Endometrium (tissue), 2 donors: Measurements from ENCODE around the gene GULP1.

Experiments
- FAIRE-seq: peaks from 2 replicates; lab custom pipeline; 2012; peaks lifted over from hg19 to GRCh38; lab: Jason Lieb, UNC
- donor health status: control.
- donor health status: control.

The GULP1 gene

GRCh38 chr2:188379748-188380147 lies 88.1 kb downstream of the GULP1 start:
- FAIRE-seq = no peak

- FAIRE-seq = no peak
Measured at GRCh38 chr2:188380280-188380679, 88.6 kb downstream of the GULP1 start.

GRCh38 chr2:188381614-188382013 lies 89.9 kb downstream of the GULP1 start:
- peak; percentile 88 for FAIRE-seq

GRCh38 chr2:188382107-188382506 lies 90.4 kb downstream of the GULP1 start:
- FAIRE-seq = no peak

- FAIRE-seq = no peak
Measured at GRCh38 chr2:188383158-188383557, 91.5 kb downstream of the GULP1 start.

- FAIRE-seq = no peak
Measured at GRCh38 chr2:188385857-188386256, 94.2 kb downstream of the GULP1 start.

GRCh38 chr2:188388831-188389230 lies 97.2 kb downstream of the GULP1 start:
- FAIRE-seq = no peak

- FAIRE-seq = no peak
Measured at GRCh38 chr2:188391354-188391753, 99.7 kb downstream of the GULP1 start.

GRCh38 chr2:188394931-188395472 lies 103.3 kb downstream of the GULP1 start:
- no peak for FAIRE-seq

- no peak for FAIRE-seq
Measured at GRCh38 chr2:188395903-188396689, 104.4 kb downstream of the GULP1 start.

GRCh38 chr2:188399159-188399558 lies 107.5 kb downstream of the GULP1 start:
- FAIRE-seq = no peak

GRCh38 chr2:188403676-188404075 lies 112.0 kb downstream of the GULP1 start:
- no peak for FAIRE-seq

- FAIRE-seq = no peak
Measured at GRCh38 chr2:188404341-188405004, 112.8 kb downstream of the GULP1 start.

- FAIRE-seq = no peak
Measured at GRCh38 chr2:188406414-188406813, 114.7 kb downstream of the GULP1 start.

GRCh38 chr2:188410504-188411235 lies 119.0 kb downstream of the GULP1 start:
- no peak for FAIRE-seq

- no peak for FAIRE-seq
Measured at GRCh38 chr2:188412190-188412589, 120.5 kb downstream of the GULP1 start.

GRCh38 chr2:188414411-188414810 lies 122.7 kb downstream of the GULP1 start:
- peak; percentile 63 for FAIRE-seq

- no peak for FAIRE-seq
Measured at GRCh38 chr2:188414869-188415753, 123.4 kb downstream of the GULP1 start.

GRCh38 chr2:188415754-188416083 lies 124.0 kb downstream of the GULP1 start:
- no peak for FAIRE-seq

GRCh38 chr2:188416367-188416766 lies 124.7 kb downstream of the GULP1 start:
- no peak for FAIRE-seq

GRCh38 chr2:188422726-188423125 lies 131.1 kb downstream of the GULP1 start:
- no peak for FAIRE-seq

- FAIRE-seq = no peak
Measured at GRCh38 chr2:188425266-188425665, 133.6 kb downstream of the GULP1 start.
